ENCODE measurements around the gene KRTAP21-3.

The KRTAP21-3 gene

DNA sequence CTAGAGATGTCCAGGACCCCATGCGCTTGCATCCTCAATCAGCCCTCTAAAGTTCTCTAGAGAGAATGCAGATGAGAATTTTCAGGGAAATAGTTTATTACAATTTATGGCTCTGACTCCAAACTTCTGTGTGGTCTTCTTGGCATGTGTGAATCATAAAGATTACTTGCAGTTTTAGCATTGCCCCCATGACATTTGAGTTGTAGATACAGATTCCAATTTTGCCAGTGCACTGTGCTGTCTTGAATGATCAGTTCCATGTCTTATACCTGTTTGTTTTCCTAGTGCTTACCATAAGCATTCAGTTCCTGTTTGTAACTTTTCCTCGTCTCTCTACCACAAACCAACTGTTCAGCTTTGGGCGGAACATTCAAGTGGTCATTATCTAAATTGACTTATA is 4.8 kb downstream of the KRTAP21-3 start:
- H3K9ac ChIP-seq (ENCODE audit: low read length), result no peak overlapping the region
- H3K27me3 ChIP-seq (ENCODE audit: control insufficient read depth, insufficient read depth, low read length), result no peaks in the 10 kb centered on the region
- H3K36me3 ChIP-seq (ENCODE audit: control insufficient read depth, low read depth, low read length), result no peaks in the 10 kb centered on the region
- H3K4me3 ChIP-seq (ENCODE audit: low read length), result no peak overlapping the region
- no peak overlapping the region for H3K27ac ChIP-seq (ENCODE audit: low read length)
- no peaks in the 10 kb centered on the region for H3K4me1 ChIP-seq (ENCODE audit: control insufficient read depth, low read depth, low read length)
- peaks cover 7% of the 10 kb centered on the region for H3K9me3 ChIP-seq (ENCODE audit: control insufficient read depth, low read depth, low read length)

DNA sequence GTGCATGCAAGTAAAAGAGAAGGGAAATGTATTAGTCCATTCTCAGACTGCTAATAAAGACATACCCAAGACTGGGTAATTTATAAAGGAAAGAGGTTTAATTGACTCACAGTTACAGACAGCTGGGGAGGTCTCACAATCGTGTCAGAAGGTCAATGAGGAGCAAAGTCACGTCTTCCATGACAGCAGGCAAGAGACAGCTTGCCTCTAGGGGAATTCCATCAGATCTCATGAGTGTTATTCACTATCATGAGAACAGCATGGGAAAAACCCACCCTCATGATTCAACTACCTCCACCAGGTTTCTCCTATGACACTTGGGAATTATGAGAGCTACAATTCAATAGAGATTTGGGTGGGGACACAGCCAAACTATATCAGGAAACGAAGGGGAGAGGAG is 8.1 kb downstream of the KRTAP21-3 start:
- H3K9ac ChIP-seq (ENCODE audit: low read length), result no peak overlapping the region

DNA sequence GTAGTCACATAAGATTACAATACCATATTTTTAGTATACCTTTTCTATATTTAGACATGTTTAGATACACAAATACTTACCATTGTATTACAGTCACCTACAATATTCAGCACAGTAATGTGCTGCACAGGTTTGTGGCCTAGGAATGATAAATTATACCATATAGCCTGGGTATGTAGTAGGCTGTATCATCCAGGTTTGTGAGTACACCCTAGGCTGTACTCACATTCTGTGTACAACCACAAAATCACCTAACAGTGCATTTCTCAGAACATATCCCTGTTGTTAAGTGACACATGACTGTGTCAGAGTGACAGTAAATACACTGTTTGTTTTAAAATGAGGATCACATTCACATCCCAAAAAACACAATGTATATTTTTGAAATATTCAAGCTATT is 11.2 kb downstream of the KRTAP21-3 start:
- no peak overlapping the region for H3K27ac ChIP-seq (ENCODE audit: low read length)
- no peaks in the 10 kb centered on the region for H3K4me1 ChIP-seq (ENCODE audit: control insufficient read depth, low read depth, low read length)
- no peaks in the 10 kb centered on the region for H3K36me3 ChIP-seq (ENCODE audit: control insufficient read depth, low read depth, low read length)
- H3K4me3 ChIP-seq (ENCODE audit: low read length), result no peak overlapping the region
- no peaks in the 10 kb centered on the region for H3K27me3 ChIP-seq (ENCODE audit: control insufficient read depth, insufficient read depth, low read length)
- H3K9ac ChIP-seq (ENCODE audit: low read length), result no peak overlapping the region
- peaks cover 4% of the 10 kb centered on the region for H3K9me3 ChIP-seq (ENCODE audit: control insufficient read depth, low read depth, low read length)

More for the DNA sequence above, 8.1 kb downstream of the KRTAP21-3 start:
- H3K27me3 ChIP-seq (ENCODE audit: control insufficient read depth, insufficient read depth, low read length), result no peaks in the 10 kb centered on the region
- no peak overlapping the region for H3K4me3 ChIP-seq (ENCODE audit: low read length)
- H3K27ac ChIP-seq (ENCODE audit: low read length), result no peak overlapping the region
- H3K36me3 ChIP-seq (ENCODE audit: control insufficient read depth, low read depth, low read length), result no peaks in the 10 kb centered on the region
- H3K9me3 ChIP-seq (ENCODE audit: control insufficient read depth, low read depth, low read length), result peaks cover 7% of the 10 kb centered on the region
- no peaks in the 10 kb centered on the region for H3K4me1 ChIP-seq (ENCODE audit: control insufficient read depth, low read depth, low read length)

DNA sequence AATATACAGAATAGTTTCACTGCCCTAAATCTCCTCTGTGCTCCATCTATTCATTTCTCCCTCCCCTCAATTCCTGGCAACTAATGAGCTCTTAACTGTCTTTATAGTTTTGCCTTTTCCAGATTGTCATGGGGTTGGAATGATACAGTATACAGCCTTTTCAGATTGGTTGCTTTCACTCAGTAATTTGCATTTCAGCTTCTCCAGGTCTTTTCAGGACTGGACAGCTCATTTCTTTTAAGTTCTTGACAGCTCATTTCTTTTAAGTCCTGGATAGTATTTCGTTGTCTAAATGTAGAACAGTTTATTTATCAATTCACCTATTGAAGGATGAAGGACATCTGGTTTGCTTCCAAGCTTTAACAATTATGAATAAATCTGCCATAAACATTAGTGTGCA is 22.6 kb downstream of the KRTAP21-3 start:
- H3K27me3 ChIP-seq (ENCODE audit: control insufficient read depth, insufficient read depth, low read length), result no peaks in the 10 kb centered on the region
- H3K4me3 ChIP-seq (ENCODE audit: low read length), result no peak overlapping the region
- H3K9ac ChIP-seq (ENCODE audit: low read length), result no peak overlapping the region
- no peaks in the 10 kb centered on the region for H3K36me3 ChIP-seq (ENCODE audit: control insufficient read depth, low read depth, low read length)
- no peaks in the 10 kb centered on the region for H3K4me1 ChIP-seq (ENCODE audit: control insufficient read depth, low read depth, low read length)
- no peak overlapping the region for H3K27ac ChIP-seq (ENCODE audit: low read length)
- H3K9me3 ChIP-seq (ENCODE audit: control insufficient read depth, low read depth, low read length), result peaks cover 10% of the 10 kb centered on the region

DNA sequence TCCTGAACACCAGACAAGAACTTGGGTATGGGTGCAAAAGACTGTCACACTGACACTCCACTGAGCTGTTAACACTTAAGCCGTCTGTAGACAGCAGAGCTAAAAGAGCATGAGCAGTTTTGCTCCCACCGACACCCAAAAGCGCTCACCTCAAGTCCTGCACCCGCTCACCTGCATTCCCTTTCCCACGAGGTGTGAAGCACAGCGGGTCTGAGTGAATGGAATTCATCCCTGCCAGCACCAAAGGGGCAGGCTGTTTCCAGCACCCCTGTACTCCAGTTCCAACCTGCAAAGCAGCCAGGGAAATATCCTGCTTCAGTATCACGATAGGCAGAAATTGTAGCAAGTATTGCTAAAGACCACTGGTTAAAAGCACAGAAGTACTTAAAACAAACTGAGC is 28.8 kb downstream of the KRTAP21-3 start:
- Histone ChIP-seq H3K9ac (ENCODE audit: low read length) (no peak overlapping the region), H3K9me3 (ENCODE audit: control insufficient read depth, low read depth, low read length) (no peaks in the 10 kb centered on the region), H3K27ac (ENCODE audit: low read length) (no peak overlapping the region), H3K4me3 (ENCODE audit: low read length) (no peak overlapping the region), H3K36me3 (ENCODE audit: control insufficient read depth, low read depth, low read length) (no peaks in the 10 kb centered on the region), H3K27me3 (ENCODE audit: control insufficient read depth, insufficient read depth, low read length) (no peaks in the 10 kb centered on the region), H3K4me1 (ENCODE audit: control insufficient read depth, low read depth, low read length) (peaks cover 9% of the 10 kb centered on the region)

DNA sequence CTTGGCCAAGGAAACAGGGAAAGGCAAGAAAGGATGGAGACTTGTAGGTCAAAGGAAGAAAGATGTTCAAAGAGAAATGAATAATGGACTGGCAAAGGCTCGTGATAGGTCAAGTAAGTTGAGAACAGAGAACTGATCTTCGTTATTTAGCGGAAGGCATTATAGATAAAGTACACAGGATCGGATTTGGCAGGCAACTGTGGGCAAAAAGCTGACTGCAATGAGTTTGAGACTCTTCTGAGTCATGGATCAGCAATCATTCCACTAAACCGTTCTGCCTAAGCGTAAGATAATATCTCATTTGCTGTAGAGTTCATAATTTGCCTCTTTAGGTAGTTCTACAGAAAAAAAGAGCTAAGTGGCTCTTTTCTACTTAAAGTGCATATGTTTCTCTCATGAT is 34.1 kb downstream of the KRTAP21-3 start:
- no peaks in the 10 kb centered on the region for H3K9me3 ChIP-seq (ENCODE audit: control insufficient read depth, low read depth, low read length)

DNA sequence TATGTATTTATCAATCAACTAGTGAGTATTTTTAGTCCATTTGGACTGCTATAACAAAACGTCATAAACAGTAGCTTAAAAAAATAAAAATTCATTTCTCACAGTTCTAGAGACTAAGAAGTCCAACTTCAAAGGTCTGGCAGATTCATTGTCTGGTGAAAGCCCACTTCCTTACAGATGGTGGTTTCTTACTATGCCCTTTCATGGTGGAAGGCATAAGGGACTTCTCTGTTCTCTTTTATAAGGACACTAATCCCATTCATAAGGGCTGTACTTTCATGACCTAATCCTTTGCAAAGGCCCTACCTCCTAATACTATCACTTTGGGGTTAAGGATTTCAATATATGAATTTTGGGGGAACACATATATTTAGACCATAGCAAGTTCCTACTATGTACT is 38.0 kb downstream of the KRTAP21-3 start:
- Histone ChIP-seq H3K9ac (ENCODE audit: low read length) (no peak overlapping the region), H3K4me1 (ENCODE audit: control insufficient read depth, low read depth, low read length) (no peaks in the 10 kb centered on the region), H3K27me3 (ENCODE audit: control insufficient read depth, insufficient read depth, low read length) (no peaks in the 10 kb centered on the region), H3K9me3 (ENCODE audit: control insufficient read depth, low read depth, low read length) (no peaks in the 10 kb centered on the region), H3K27ac (ENCODE audit: low read length) (no peak overlapping the region), H3K4me3 (ENCODE audit: low read length) (no peak overlapping the region), H3K36me3 (ENCODE audit: control insufficient read depth, low read depth, low read length) (no peaks in the 10 kb centered on the region)

More for the DNA sequence above, 34.1 kb downstream of the KRTAP21-3 start:
- no peak overlapping the region for H3K4me3 ChIP-seq (ENCODE audit: low read length)
- no peak overlapping the region for H3K27ac ChIP-seq (ENCODE audit: low read length)
- H3K9ac ChIP-seq (ENCODE audit: low read length), result no peak overlapping the region
- H3K27me3 ChIP-seq (ENCODE audit: control insufficient read depth, insufficient read depth, low read length), result no peaks in the 10 kb centered on the region
- H3K36me3 ChIP-seq (ENCODE audit: control insufficient read depth, low read depth, low read length), result no peaks in the 10 kb centered on the region
- no peaks in the 10 kb centered on the region for H3K4me1 ChIP-seq (ENCODE audit: control insufficient read depth, low read depth, low read length)

DNA sequence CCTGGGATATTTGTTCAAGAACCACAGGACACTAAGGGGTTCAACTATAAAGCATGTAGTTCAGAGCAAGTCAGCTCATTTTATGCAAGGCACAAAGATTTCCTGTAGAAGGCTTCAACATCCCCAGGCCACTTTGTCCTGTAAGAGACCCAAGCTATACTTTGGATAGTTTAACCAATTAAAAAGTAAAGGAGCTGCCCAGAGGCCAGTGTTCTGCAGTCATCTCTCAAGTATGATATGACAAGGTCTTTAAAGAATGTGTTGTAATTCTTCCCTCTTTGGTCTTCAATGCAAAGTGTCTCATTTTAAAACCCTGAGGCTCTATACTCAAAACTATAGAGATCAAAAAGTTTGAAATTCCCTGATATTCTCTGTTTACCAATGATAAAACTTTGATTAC is 41.8 kb downstream of the KRTAP21-3 start:
- no peaks in the 10 kb centered on the region for H3K36me3 ChIP-seq (ENCODE audit: control insufficient read depth, low read depth, low read length)
- no peak overlapping the region for H3K4me3 ChIP-seq (ENCODE audit: low read length)
- H3K9me3 ChIP-seq (ENCODE audit: control insufficient read depth, low read depth, low read length), result no peaks in the 10 kb centered on the region
- H3K27me3 ChIP-seq (ENCODE audit: control insufficient read depth, insufficient read depth, low read length), result no peaks in the 10 kb centered on the region
- H3K27ac ChIP-seq (ENCODE audit: low read length), result no peak overlapping the region
- no peaks in the 10 kb centered on the region for H3K4me1 ChIP-seq (ENCODE audit: control insufficient read depth, low read depth, low read length)
- no peak overlapping the region for H3K9ac ChIP-seq (ENCODE audit: low read length)

DNA sequence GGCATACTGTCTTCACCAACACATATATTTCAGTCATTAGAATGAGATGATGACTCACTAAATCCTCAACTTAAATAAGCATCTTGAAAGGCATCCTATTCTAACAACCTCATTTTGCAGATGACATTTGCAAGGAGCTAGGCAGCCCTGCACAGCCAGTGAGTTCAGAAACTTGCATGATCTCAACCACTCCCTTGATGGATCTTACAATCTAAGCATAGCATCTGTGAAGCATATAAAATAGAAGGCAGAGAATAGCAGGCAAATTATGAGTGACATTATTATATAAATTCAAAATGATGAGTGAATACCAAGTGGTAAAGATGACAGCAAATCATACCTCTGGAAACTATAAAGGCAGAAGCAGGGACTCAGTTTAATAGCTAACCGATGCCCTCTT is 44.3 kb downstream of the KRTAP21-3 start:
- no peak overlapping the region for H3K27ac ChIP-seq (ENCODE audit: low read length)

DNA sequence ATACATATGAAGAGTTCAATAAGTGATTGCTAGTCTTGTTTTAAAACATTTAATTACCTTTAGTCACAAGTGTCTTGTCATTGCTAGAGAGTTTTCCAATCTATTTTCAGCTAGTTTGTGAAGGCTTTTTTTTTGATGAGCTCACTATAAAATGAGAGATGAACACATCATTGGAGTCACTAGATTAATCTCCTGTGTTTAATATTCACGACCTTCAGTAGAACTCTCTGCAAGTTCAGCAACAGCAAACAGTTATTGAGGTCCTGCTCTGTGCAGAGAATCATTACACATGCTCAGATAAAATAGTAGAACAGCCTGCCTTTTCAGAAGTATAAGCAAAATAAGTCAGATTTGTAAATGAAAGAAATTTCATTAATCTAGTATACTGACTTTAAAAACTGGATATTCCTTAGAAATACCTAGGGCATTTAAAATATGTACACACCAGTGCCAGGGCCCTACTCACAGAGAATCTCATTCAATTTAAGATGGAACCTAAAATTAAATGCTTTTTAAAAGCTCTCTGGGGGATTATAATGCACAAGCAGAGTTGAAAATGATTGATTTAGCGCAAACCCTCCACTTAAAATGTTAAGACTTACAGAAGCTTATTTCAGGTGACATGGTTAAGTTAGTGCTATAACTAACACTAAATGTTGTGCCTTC is 45.5 kb downstream of the KRTAP21-3 start:
- no peaks in the 10 kb centered on the region for H3K9me3 ChIP-seq (ENCODE audit: control insufficient read depth, low read depth, low read length)
- H3K4me3 ChIP-seq (ENCODE audit: low read length), result no peak overlapping the region
- H3K36me3 ChIP-seq (ENCODE audit: control insufficient read depth, low read depth, low read length), result no peaks in the 10 kb centered on the region
- H3K27ac ChIP-seq (ENCODE audit: low read length), result no peak overlapping the region
- no peaks in the 10 kb centered on the region for H3K4me1 ChIP-seq (ENCODE audit: control insufficient read depth, low read depth, low read length)
- no peak overlapping the region for H3K9ac ChIP-seq (ENCODE audit: low read length)
- H3K27me3 ChIP-seq (ENCODE audit: control insufficient read depth, insufficient read depth, low read length), result no peaks in the 10 kb centered on the region

More for the DNA sequence above, 44.3 kb downstream of the KRTAP21-3 start:
- H3K9me3 ChIP-seq (ENCODE audit: control insufficient read depth, low read depth, low read length), result no peaks in the 10 kb centered on the region
- H3K27me3 ChIP-seq (ENCODE audit: control insufficient read depth, insufficient read depth, low read length), result no peaks in the 10 kb centered on the region
- no peaks in the 10 kb centered on the region for H3K4me1 ChIP-seq (ENCODE audit: control insufficient read depth, low read depth, low read length)
- no peaks in the 10 kb centered on the region for H3K36me3 ChIP-seq (ENCODE audit: control insufficient read depth, low read depth, low read length)
- no peak overlapping the region for H3K9ac ChIP-seq (ENCODE audit: low read length)
- no peak overlapping the region for H3K4me3 ChIP-seq (ENCODE audit: low read length)

DNA sequence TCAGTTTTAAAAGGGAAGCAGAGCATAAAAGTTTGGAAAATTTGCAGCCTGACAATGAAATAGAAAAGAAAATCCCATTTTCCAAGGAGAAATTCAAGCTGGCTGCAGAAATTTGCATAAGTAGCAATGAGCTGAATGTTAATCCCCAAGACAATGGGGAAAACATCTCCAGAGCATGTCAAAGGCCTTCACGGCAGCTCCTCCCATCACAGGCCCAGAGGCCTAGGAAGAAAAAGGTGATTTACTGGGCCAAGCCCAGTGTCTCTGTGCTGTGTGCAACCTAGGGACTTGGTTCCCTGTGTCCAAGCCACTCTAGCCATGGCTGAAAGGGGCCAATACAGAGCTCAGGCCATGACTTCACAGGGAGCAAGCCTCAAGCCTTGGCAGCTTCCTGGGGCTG is 49.8 kb downstream of the KRTAP21-3 start:
- Histone ChIP-seq H3K9me3 (ENCODE audit: control insufficient read depth, low read depth, low read length) (no peaks in the 10 kb centered on the region), H3K9ac (ENCODE audit: low read length) (no peak overlapping the region), H3K36me3 (ENCODE audit: control insufficient read depth, low read depth, low read length) (no peaks in the 10 kb centered on the region), H3K4me1 (ENCODE audit: control insufficient read depth, low read depth, low read length) (no peaks in the 10 kb centered on the region), H3K4me3 (ENCODE audit: low read length) (no peak overlapping the region), H3K27me3 (ENCODE audit: control insufficient read depth, insufficient read depth, low read length) (no peaks in the 10 kb centered on the region), H3K27ac (ENCODE audit: low read length) (no peak overlapping the region)

Data from iPS-18a (cell line).